MCF 10A (cell line): ENCODE measurements around the gene TLNRD1. TPM values are rescaled to one million over a fixed set of nuclear protein-coding genes. Genes with fewer than 3 reads are reported as not detected.

Source experiments
- BruUV-seq: library from RNA; stranded (reverse); fragments of 400-500 nt; replicated peaks from 2 replicates; lab custom pipeline; 2021; lab: Mats Ljungman, UMichigan
- CTCF ChIA-PET: fragments of 300-600 bp; sonication (Branson Sonifier 250); formaldehyde crosslinking; extraction: SDS; loops from one replicate; lab custom pipeline; 2021; ENCODE audit warnings: antibody characterized with exemption, inconsistent platforms; lab: Yijun Ruan, JAX
- POLR2A ChIA-PET: fragments of 300-600, 350-650 bp; sonication (Branson Sonifier 250); formaldehyde crosslinking; extraction: SDS; loops from one replicate; lab custom pipeline; 2020; ENCODE audit warnings: antibody characterized with exemption, inconsistent platforms; lab: Yijun Ruan, JAX
- DNase-seq: peaks from one replicate; pipeline ENCODE4 v3.0.0-alpha.2; 2018; ENCODE audit not compliant: unreplicated experiment
- H3K27ac Mint-ChIP-seq: one replicate; pipeline ENCODE4 v1.8.0; 2022; ENCODE audit warnings: mild to moderate bottlenecking, low read depth, mixed read lengths; ENCODE audit not compliant: unreplicated experiment
- H3K27me3 Mint-ChIP-seq: one replicate; pipeline ENCODE4 v1.8.0; 2022; ENCODE audit warnings: mixed read lengths; ENCODE audit not compliant: insufficient read depth, unreplicated experiment
- H3K36me3 Mint-ChIP-seq: one replicate; pipeline ENCODE4 v1.8.0; 2022; ENCODE audit warnings: mild to moderate bottlenecking, moderate library complexity, mixed read lengths; ENCODE audit not compliant: insufficient read depth, unreplicated experiment
- H3K4me1 Mint-ChIP-seq: one replicate; pipeline ENCODE4 v1.8.0; 2022; ENCODE audit warnings: mixed read lengths; ENCODE audit not compliant: insufficient read depth, unreplicated experiment
- H3K4me3 Mint-ChIP-seq: one replicate; pipeline ENCODE4 v1.8.0; 2022; ENCODE audit warnings: mild to moderate bottlenecking, moderate library complexity, mixed read lengths; ENCODE audit not compliant: unreplicated experiment
- H3K9me3 Mint-ChIP-seq: one replicate; pipeline ENCODE4 v1.8.0; 2022; ENCODE audit warnings: mixed read lengths; ENCODE audit not compliant: unreplicated experiment
- intact Hi-C: fragments of 100-400 bp; cut with micrococcal nuclease; formaldehyde crosslinking; loops from 2 replicates; pipeline ENCODE4 v1.14.1; 2022
- microRNA-seq: library from miRNA; unstranded; fragments of <30 nt; microRNA quantifications from one replicate; pipeline ENCODE4 v1.2.0, GENCODE V29; 2022
- total RNA-seq: library from RNA; stranded (reverse); gene quantifications from 2 replicates; pipeline ENCODE4 v1.2.3, GENCODE V29; 2022
- TF ChIP-seq, protein P1 (sequence below): fragments of 200-600 bp; IDR thresholded peaks from one replicate; pipeline ENCODE4 v1.8.0; 2022; ENCODE audit warnings: antibody characterized with exemption, mild to moderate bottlenecking; ENCODE audit not compliant: unreplicated experiment

TLNRD1 gene
- total RNA-seq, 1 experiment from 2014 or later, result 17.1 TPM

DNA sequence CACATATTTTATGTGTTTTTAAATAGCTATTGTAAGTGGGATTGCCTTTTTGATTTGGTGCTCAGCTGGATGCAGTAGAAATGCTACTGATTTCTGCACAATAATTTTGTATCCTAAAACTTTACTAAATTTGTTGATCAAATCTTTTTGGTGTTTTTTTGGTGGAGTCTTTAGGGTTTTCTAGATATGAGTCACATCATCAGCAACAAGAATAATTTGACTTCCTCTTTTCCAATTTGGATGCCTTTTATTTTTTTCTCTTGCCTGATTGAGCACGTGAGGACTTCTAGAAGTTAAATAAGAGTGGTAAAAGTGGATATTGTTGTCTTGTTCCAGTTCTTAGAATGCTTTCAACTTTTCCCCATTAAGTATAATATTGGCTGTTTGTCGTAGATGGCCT lies 51.3 kb downstream of the TLNRD1 start:
- no peak for DNase-seq
- TF ChIP-seq, protein P1, sequence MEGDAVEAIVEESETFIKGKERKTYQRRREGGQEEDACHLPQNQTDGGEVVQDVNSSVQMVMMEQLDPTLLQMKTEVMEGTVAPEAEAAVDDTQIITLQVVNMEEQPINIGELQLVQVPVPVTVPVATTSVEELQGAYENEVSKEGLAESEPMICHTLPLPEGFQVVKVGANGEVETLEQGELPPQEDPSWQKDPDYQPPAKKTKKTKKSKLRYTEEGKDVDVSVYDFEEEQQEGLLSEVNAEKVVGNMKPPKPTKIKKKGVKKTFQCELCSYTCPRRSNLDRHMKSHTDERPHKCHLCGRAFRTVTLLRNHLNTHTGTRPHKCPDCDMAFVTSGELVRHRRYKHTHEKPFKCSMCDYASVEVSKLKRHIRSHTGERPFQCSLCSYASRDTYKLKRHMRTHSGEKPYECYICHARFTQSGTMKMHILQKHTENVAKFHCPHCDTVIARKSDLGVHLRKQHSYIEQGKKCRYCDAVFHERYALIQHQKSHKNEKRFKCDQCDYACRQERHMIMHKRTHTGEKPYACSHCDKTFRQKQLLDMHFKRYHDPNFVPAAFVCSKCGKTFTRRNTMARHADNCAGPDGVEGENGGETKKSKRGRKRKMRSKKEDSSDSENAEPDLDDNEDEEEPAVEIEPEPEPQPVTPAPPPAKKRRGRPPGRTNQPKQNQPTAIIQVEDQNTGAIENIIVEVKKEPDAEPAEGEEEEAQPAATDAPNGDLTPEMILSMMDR, result no peak
- ChIA-PET POLR2A (interaction anchor here (1.2 kb wide), 1 partner anchor 12 kb away, joined by 3 read pairs; no protein-coding TSS in a partner anchor), CTCF (interaction anchor here (0.6 kb wide), 1 partner anchor 55 kb away, joined by 3 read pairs; no protein-coding TSS in a partner anchor)
- Mint-ChIP-seq H3K9me3 (no peaks in the 10 kb centered on the region), H3K4me1 (no peaks in the 10 kb centered on the region), H3K4me3 (no peak overlapping the region), H3K36me3 (no peaks in the 10 kb centered on the region), H3K27ac (no peak overlapping the region), H3K27me3 (no peaks in the 10 kb centered on the region)
- intact Hi-C loops, result no loop called here
- BruUV-seq, result no TSS peak

DNA sequence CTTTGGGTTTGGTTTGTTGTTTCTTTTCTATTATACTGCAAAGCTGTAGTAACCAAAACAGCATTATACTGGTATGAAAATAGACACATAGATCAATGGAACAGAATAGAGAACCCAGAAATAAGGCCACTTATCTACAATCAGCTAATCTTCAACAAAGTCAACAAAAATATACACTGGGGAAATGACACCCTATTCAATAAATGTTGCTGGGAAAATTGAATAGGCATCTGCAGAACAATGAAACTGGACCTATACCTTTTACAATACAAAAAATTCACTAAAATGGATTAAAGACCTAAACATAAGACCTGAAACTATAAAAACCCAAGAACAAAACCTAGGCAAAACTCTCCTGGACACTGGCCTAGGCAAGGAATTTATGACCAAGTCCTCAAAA lies 52.9 kb downstream of the TLNRD1 start:
- no peaks in the 10 kb centered on the region for H3K4me1 Mint-ChIP-seq
- no peak overlapping the region for H3K4me3 Mint-ChIP-seq
- no peaks in the 10 kb centered on the region for H3K9me3 Mint-ChIP-seq
- H3K27me3 Mint-ChIP-seq, result no peaks in the 10 kb centered on the region
- TF ChIP-seq, protein P1, result no peak
- BruUV-seq, result no TSS peak
- intact Hi-C loops, result no loop called here
- DNase-seq, result no peak
- H3K36me3 Mint-ChIP-seq, result no peaks in the 10 kb centered on the region
- H3K27ac Mint-ChIP-seq, result no peak overlapping the region
- ChIA-PET CTCF (no interaction called here), POLR2A (interaction anchor here (0.6 to 0.9 kb wide), 2 partner anchors 52 to 117 kb away, joined by 3 read pairs; no protein-coding TSS in a partner anchor)

DNA sequence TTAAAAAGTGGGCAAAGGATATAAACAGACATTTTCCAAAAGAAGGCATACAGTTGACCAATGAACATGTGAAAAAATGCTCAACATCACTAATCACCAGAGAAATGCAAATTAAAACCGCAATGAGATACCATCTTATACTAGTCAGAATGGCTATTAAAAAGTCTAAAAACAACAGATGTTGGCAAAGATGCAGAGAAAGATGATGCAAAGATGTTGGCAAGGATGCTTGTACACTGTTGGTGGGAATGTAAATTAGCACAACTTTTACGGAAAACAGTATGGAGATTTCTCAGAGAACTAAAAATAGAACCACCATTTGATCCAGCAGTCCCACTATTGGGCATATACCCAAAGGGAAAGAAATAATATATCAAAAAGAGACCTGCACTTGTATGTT lies 53.5 kb downstream of the TLNRD1 start:
- intact Hi-C loops, result no loop called here
- no TSS peak for BruUV-seq
- Mint-ChIP-seq H3K4me3 (no peak overlapping the region), H3K9me3 (no peaks in the 10 kb centered on the region), H3K27ac (no peak overlapping the region), H3K27me3 (no peaks in the 10 kb centered on the region), H3K4me1 (no peaks in the 10 kb centered on the region), H3K36me3 (no peaks in the 10 kb centered on the region)
- DNase-seq, result peak; percentile 30
- POLR2A ChIA-PET, result no interaction called here
- TF ChIP-seq, protein P1, result no peak
- CTCF ChIA-PET, result no interaction called here

Small RNA genes lying within 50 kb of the gene (microRNA-seq; reads per million reads assigned to microRNA genes)
- not detected for gene MIR4514

Other genes starting within 250 kb of the TLNRD1 start
- gene CEMIP, start 221.6 kb upstream of the TLNRD1 start, total RNA-seq, result 0.14 and 0.44 TPM in 2 replicates
- gene MESD, start 11.1 kb upstream of the TLNRD1 start, total RNA-seq, result 29.7 and 30.2 TPM in 2 replicates
- not detected in 2 replicates for gene CFAP161, start 133.3 kb downstream of the TLNRD1 start, total RNA-seq
- gene IL16, start 196.0 kb downstream of the TLNRD1 start, total RNA-seq, result 0.72 and 0.81 TPM in 2 replicates